Trophoblast cell (in vitro differentiated cells and primary cell): ENCODE results near the gene CASP4.
A peak's percentile ranks its signal among the peaks of the same experiment; 100 is the strongest.

Experiments used
- DNase-seq, 2 donors: peaks; one replicate each; pipeline ENCODE4 v3.0.0-alpha.2; 2016
- H2AFZ ChIP-seq: 2 replicates; pipeline ENCODE4 v1.6.1; 2013; ENCODE audit warnings: low read length, moderate library complexity, mild to moderate bottlenecking; ENCODE audit not compliant: insufficient read depth, poor library complexity
- H2AK5ac ChIP-seq: 2 replicates; pipeline ENCODE4 v1.6.1; 2013; ENCODE audit warnings: mild to moderate bottlenecking, low read length
- H2BK120ac ChIP-seq: 2 replicates; pipeline ENCODE4 v1.6.1; 2013; ENCODE audit warnings: low read length, mild to moderate bottlenecking, moderate library complexity; ENCODE audit not compliant: insufficient read depth, poor library complexity
- H2BK12ac ChIP-seq: 2 replicates; pipeline ENCODE4 v1.6.1; 2013; ENCODE audit warnings: mild to moderate bottlenecking, low read length, moderate library complexity
- H2BK5ac ChIP-seq: 2 replicates; pipeline ENCODE4 v1.6.1; 2013; ENCODE audit warnings: low read length, low read depth, moderate library complexity, mild to moderate bottlenecking; ENCODE audit not compliant: poor library complexity
- H3K14ac ChIP-seq: 2 replicates; pipeline ENCODE4 v1.6.1; 2013; ENCODE audit warnings: mild to moderate bottlenecking, low read length
- H3K18ac ChIP-seq: 2 replicates; pipeline ENCODE4 v1.6.1; 2013; ENCODE audit warnings: mild to moderate bottlenecking, low read length
- H3K23ac ChIP-seq: 2 replicates; pipeline ENCODE4 v1.6.1; 2013; ENCODE audit warnings: low read length
- H3K27ac ChIP-seq: 2 replicates; pipeline ENCODE4 v1.5.1; 2013; ENCODE audit warnings: low read depth, mild to moderate bottlenecking, inconsistent platforms, low read length, moderate library complexity
- H3K27me3 ChIP-seq: 2 replicates; pipeline ENCODE4 v1.6.1; 2013; ENCODE audit warnings: inconsistent platforms, mild to moderate bottlenecking, low read length, moderate library complexity; ENCODE audit not compliant: insufficient read depth
- H3K36me3 ChIP-seq, 2 experiments: 1 replicate in 1 of 2; 2 replicates in 1 of 2; pipeline ENCODE4 v1.6.1; 2013; ENCODE audit warnings: low read length in 2 of 2, mild to moderate bottlenecking in 2 of 2, moderate library complexity in 1 of 2; ENCODE audit not compliant: insufficient read depth in 2 of 2, control insufficient read depth in 1 of 2
- H3K4ac ChIP-seq: 2 replicates; pipeline ENCODE4 v1.6.1; 2013; ENCODE audit warnings: low read depth, mild to moderate bottlenecking, low read length, moderate library complexity
- H3K4me1 ChIP-seq, 2 experiments: 1 replicate in 1 of 2; 2 replicates in 1 of 2; pipeline ENCODE4 v1.6.1; 2013; ENCODE audit warnings: low read length in 2 of 2, mild to moderate bottlenecking in 2 of 2, moderate library complexity in 1 of 2; ENCODE audit not compliant: insufficient read depth in 2 of 2, control insufficient read depth in 1 of 2
- H3K4me2 ChIP-seq: 2 replicates; pipeline ENCODE4 v1.6.1; 2013; ENCODE audit warnings: inconsistent platforms, mild to moderate bottlenecking, low read length, moderate library complexity
- H3K4me3 ChIP-seq: 2 replicates; pipeline ENCODE4 v1.5.1; 2013; ENCODE audit warnings: mild to moderate bottlenecking, low read depth, low read length, inconsistent platforms
- H3K79me1 ChIP-seq: one replicate; pipeline ENCODE4 v1.6.1; 2013; ENCODE audit warnings: low read length
- H3K79me2 ChIP-seq: 2 replicates; pipeline ENCODE4 v1.6.1; 2013; ENCODE audit warnings: low read length, mild to moderate bottlenecking; ENCODE audit not compliant: control insufficient read depth, insufficient read depth, poor library complexity
- H3K9ac ChIP-seq: 2 replicates; pipeline ENCODE4 v1.6.1; 2013; ENCODE audit warnings: mild to moderate bottlenecking, low read length
- H3K9me3 ChIP-seq: 2 replicates; pipeline ENCODE4 v1.6.1; 2013; ENCODE audit warnings: low read depth, mild to moderate bottlenecking, control low read depth, inconsistent platforms, low read length; ENCODE audit not compliant: insufficient read depth
- H4K12ac ChIP-seq: 2 replicates; pipeline ENCODE4 v1.6.1; 2013; ENCODE audit warnings: low read depth, mild to moderate bottlenecking, low read length, moderate library complexity
- H4K8ac ChIP-seq: 2 replicates; pipeline ENCODE4 v1.6.1; 2013; ENCODE audit warnings: low read depth, mild to moderate bottlenecking, low read length, moderate library complexity
- H4K91ac ChIP-seq: one replicate; pipeline ENCODE4 v1.6.1; 2013; ENCODE audit warnings: low read depth, mild to moderate bottlenecking, low read length, moderate library complexity
- WGBS: extraction: QIAGEN DNeasy Blood & Tissue Kit; methylation state at CpG from one replicate; pipeline ENCODE4 v1.1.7; 2013; ENCODE audit warnings: missing lambda C conversion rate; ENCODE audit not compliant: insufficient read length, insufficient coverage; ENCODE audit errors: extremely low coverage; 5-methylcytosine and 5-hydroxymethylcytosine counted together

The CASP4 gene

GRCh38 chr11:104970756-104971155 lies 2.4 kb upstream of the CASP4 start:
- DNase-seq = no peak
- H3K79me1 ChIP-seq = peaks cover 2% of the 10 kb centered on the region
- H3K23ac ChIP-seq = no peak overlapping the region
- H2BK5ac ChIP-seq = no peak overlapping the region
- no peak overlapping the region for H3K18ac ChIP-seq
- no peak overlapping the region for H4K91ac ChIP-seq
- no peak overlapping the region for H3K4me3 ChIP-seq
- no peak overlapping the region for H3K4me2 ChIP-seq
- H3K27me3 ChIP-seq = no peaks in the 10 kb centered on the region
- H3K79me2 ChIP-seq = no peaks in the 10 kb centered on the region
- no peak overlapping the region for H2AFZ ChIP-seq
- H3K14ac ChIP-seq = no peak overlapping the region
- peaks cover 3 to 6% of the 10 kb centered on the region in 2 experiments for H3K4me1 ChIP-seq
- H2BK120ac ChIP-seq = no peak overlapping the region
- no peak overlapping the region for H2BK12ac ChIP-seq
- no peak overlapping the region for H4K8ac ChIP-seq
- H3K4ac ChIP-seq = no peak overlapping the region
- H4K12ac ChIP-seq = no peak overlapping the region
- H3K9me3 ChIP-seq = peaks cover 1% of the 10 kb centered on the region
- H2AK5ac ChIP-seq = no peak overlapping the region
- no peak overlapping the region for H3K9ac ChIP-seq
- H3K27ac ChIP-seq = no peak overlapping the region
- no peaks in the 10 kb centered on the region for H3K36me3 ChIP-seq

GRCh38 chr11:104968856-104969776 lies 742 bp upstream of the CASP4 start:
- Histone ChIP-seq H3K27me3 (no peaks in the 10 kb centered on the region), H3K18ac (peak overlapping the region; percentile 77), H2BK12ac (peak overlapping the region; percentile 59), H4K91ac (peak overlapping the region; percentile 83), H3K4me3 (no peak overlapping the region), H3K36me3 (no peaks in the 10 kb centered on the region), H2AK5ac (no peak overlapping the region), H3K4ac (no peak overlapping the region), H4K8ac (no peak overlapping the region), H4K12ac (no peak overlapping the region), H3K9ac (no peak overlapping the region), H3K4me1 (peaks cover 3 to 6% of the 10 kb centered on the region in 2 experiments), H2BK5ac (no peak overlapping the region), H3K23ac (no peak overlapping the region), H3K79me1 (peaks cover 2% of the 10 kb centered on the region), H2AFZ (no peak overlapping the region), H3K79me2 (no peaks in the 10 kb centered on the region), H3K9me3 (peaks cover 1% of the 10 kb centered on the region), H2BK120ac (peak overlapping the region; percentile 77), H3K14ac (peak overlapping the region; percentile 39), H3K27ac (no peak overlapping the region), H3K4me2 (no peak overlapping the region)
- peak; percentile 67 to 68 for DNase-seq
- no CpG with 5 or more reads among the region's 16 CpGs for WGBS

GRCh38 chr11:104967534-104968354 lies 630 bp downstream of the CASP4 start:
- Histone ChIP-seq H3K36me3 (peaks cover 0 to 2% of the 10 kb centered on the region in 2 experiments), H2BK5ac (no peak overlapping the region), H3K9ac (no peak overlapping the region), H4K8ac (no peak overlapping the region), H3K79me1 (peaks cover 2% of the 10 kb centered on the region), H3K4ac (no peak overlapping the region), H3K27ac (peak overlapping the region; percentile 16), H2AFZ (no peak overlapping the region), H4K91ac (no peak overlapping the region), H3K4me3 (no peak overlapping the region), H3K27me3 (no peaks in the 10 kb centered on the region), H3K23ac (no peak overlapping the region), H4K12ac (no peak overlapping the region), H2AK5ac (no peak overlapping the region), H2BK120ac (no peak overlapping the region), H2BK12ac (no peak overlapping the region), H3K4me2 (no peak overlapping the region), H3K14ac (no peak overlapping the region), H3K79me2 (no peaks in the 10 kb centered on the region), H3K18ac (no peak overlapping the region), H3K4me1 (peaks cover 3 to 6% of the 10 kb centered on the region in 2 experiments), H3K9me3 (peaks cover 1% of the 10 kb centered on the region)
- no CpG with 5 or more reads among the region's 11 CpGs for WGBS
- DNase-seq = peak in 1 of 2 donors; percentile 36

DNA sequence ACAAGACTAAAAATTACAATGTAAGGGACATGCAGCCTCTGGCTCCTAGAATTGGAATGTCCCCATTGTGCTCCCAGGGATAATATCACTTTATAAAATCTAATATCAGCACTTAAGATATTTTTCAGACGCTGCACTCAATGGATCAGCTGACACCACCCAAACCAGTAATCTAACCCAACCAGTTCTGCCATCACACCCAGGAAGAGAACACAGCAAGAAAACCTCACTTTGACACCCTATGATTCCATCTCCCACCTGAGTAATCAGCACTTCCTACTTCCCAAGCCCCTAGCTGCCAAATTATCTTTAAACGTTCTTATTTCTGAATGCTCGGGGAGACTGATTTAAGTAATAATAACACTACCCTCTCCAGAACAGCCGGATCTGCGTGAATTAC lies 2.6 kb downstream of the CASP4 start:
- Histone ChIP-seq H3K14ac (no peak overlapping the region), H4K91ac (no peak overlapping the region), H3K79me2 (no peaks in the 10 kb centered on the region), H3K27ac (no peak overlapping the region), H3K27me3 (no peaks in the 10 kb centered on the region), H2BK5ac (no peak overlapping the region), H3K18ac (no peak overlapping the region), H2BK12ac (no peak overlapping the region), H3K23ac (no peak overlapping the region), H2AFZ (no peak overlapping the region), H2BK120ac (no peak overlapping the region), H4K12ac (no peak overlapping the region), H3K4me1 (peaks cover 3 to 6% of the 10 kb centered on the region in 2 experiments), H3K4ac (no peak overlapping the region), H3K36me3 (peaks cover 0 to 2% of the 10 kb centered on the region in 2 experiments), H3K79me1 (peaks cover 2% of the 10 kb centered on the region), H3K4me2 (no peak overlapping the region), H3K9me3 (peaks cover 1% of the 10 kb centered on the region), H3K9ac (no peak overlapping the region), H4K8ac (no peak overlapping the region), H2AK5ac (no peak overlapping the region), H3K4me3 (no peak overlapping the region)
- peak; percentile 6 to 38 for DNase-seq
- no CpG with 5 or more reads among the region's 5 CpGs for WGBS
